ENCODE data around the gene IL17C. TPM values are rescaled to one million over a fixed set of nuclear protein-coding genes. Genes with fewer than 3 reads are reported as not detected.
A peak's percentile ranks its signal among the peaks of the same experiment; 100 is the strongest.
"Not testable (repeated sequence)": the region's sequence is repeated elsewhere in the genome, so short reads cannot be mapped to it uniquely, and the experiment has no call there.

The IL17C gene
- total RNA-seq, 1 experiment from 2014 or later: not detected

DNA sequence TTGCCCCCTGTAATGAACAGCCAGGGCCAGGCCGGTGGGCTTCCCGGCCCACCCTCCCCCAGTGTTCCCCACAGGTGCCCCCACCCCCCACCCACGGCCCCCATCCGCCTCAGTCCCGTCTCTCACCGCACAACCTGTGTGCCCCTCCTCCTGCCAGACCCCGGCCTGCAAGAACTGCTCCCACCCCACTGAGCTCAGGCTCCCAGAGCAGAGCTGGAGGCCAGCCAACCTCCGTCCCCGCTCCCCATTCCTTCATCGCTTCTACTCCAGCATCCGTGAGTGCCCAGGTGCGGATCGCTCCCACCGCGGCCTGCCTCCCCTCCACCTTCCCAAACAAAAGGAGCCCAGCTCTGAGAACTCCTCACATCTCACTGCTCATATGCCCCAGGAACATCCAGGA, 20.3 kb downstream of the IL17C start:
- no peak for DNase-seq (ENCODE audit: low read depth)

DNA sequence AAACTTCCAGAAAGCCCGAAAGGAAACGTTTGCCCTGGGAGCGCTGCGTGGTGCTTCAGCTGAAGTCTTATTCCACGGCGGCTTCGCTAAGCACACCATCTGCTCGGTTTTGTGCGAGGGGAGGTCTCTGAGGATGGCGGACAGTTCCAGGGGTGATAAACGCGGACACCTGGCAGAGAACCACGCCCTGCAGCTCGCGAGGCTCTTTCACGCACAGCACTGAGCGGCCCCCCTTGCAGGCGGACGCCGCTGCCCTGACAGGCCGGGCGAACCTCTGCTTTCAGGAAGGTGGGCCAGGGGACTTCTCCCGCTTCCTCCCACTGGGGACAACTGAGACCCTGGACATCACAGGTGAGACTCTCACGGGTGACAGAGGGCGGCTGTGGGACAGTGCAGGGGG, 20.8 kb downstream of the IL17C start:
- no peak for DNase-seq (ENCODE audit: low read depth)

- no peak for DNase-seq (ENCODE audit: low read depth)
These were observed 23.1 kb downstream of the IL17C start for GRCh38 chr16:88661468-88661867.

DNA sequence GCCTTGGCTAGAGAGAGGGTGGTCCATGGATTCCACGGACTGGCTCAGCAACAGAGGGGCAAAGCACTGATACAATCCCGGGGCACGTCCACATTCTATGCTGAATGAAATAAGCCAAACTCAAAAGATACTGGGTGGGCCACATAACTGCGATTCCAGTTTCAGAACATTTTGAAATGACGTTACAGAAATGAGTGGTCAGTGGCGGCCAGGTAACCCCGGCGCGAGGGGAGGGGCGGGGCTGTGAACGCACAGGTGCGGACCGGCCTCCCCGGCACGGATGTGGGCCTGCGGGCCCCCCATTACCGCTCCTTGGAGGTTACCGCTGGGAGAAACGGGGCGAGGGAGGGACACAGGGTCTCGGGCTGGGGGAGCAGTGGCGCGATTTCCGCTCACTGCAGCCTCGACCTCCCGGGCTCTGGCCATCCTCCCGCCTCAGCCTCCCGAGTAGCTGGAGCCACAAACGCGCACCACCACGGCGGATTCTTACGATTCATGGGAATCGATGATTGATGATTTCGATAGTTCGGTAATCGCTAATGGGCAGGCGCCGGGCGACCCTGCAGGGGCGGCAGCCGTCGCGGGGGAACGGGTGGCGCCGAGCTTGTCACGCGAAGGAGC, 24.0 kb downstream of the IL17C start:
- DNase-seq (ENCODE audit: low read depth): no peak

DNA sequence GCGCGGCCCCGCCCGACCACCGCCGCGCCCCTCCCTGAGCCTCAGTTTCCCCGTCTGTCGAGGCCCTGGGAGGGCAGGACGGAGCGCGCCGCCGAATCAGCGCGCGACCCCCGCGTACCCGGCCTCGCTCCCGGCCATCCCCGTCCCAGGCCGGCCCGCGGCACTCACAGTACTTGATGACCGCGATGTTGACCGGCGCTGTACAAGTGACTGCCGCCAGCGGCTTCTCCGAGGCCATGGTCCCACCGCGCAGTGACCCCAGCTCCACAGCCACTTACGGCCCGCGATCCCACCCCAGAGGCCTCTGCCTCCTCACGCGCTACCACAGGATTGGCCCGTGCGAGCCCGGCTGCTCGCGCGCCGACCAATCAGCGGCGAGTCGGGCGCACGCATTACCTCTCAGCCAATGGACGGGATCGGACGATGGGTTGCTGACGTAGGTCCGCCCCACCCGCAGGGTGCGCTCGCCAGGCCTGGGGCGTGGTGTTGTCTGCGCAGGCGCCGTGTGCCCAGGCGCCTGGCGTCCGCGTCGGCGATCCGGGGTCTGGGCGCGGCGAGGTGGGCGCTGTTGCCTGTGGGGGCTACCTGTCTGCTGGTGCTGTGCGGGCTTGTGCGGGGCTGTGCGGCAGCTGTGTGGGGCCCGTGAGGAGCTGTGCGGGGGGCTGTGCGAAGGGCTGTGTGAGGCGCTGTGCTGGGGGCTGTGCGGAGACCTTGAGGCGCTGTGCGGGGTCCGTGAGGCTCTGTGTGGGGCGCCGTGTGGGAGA, 24.7 kb downstream of the IL17C start, which contains the start of gene MVD:
MVD (minus strand) TSS at position 249 of the 764 bp plus-strand sequence; CDS start at position 238, 11 bp downstream.
- peak; percentile 99 for DNase-seq (ENCODE audit: low read depth)

DNA sequence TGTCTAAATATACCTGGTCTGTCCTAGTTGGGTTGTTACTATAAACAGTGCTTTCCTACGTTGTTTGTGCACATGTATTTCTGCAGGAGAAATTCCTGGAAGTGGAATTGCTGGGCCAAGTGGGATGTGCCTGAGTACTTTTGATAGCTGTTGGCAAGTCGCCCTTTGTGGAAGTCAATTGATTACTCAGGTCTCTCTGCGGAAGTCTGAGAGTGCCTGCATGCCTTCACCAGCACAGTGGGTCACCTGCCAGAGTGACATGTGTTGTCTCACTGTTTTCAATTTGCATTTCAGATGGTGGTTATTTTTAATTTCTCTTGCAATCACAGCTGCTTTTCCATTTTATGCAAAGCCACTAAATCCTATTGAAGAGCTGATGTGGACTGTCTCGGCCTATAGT, 26.8 kb downstream of the IL17C start:
- DNase-seq (ENCODE audit: low read depth): no peak

DNA sequence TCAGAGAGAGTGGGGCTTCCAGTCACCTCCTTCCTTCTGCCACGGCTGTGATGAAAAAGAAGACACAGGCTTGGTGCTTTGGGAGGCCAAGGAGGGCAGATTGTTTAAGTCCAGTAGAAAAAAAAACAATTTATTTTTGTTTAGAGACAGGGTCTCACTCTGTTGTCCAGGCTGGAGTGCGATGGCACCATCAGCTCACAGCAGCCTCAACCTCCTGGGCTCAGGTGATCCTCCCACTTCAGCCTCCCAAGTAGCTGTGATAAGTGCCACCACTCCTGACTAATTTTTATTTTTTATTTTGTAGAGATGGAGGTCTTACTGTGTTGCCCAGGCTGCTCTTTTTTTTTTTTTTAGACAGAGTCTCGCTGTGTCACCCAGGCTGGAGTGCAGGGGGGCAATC, 27.2 kb downstream of the IL17C start:
- no peak for DNase-seq (ENCODE audit: low read depth)

GRCh38 chr16:88667461-88667860, 29.1 kb downstream of the IL17C start:
- DNase-seq (ENCODE audit: low read depth): no peak

DNA sequence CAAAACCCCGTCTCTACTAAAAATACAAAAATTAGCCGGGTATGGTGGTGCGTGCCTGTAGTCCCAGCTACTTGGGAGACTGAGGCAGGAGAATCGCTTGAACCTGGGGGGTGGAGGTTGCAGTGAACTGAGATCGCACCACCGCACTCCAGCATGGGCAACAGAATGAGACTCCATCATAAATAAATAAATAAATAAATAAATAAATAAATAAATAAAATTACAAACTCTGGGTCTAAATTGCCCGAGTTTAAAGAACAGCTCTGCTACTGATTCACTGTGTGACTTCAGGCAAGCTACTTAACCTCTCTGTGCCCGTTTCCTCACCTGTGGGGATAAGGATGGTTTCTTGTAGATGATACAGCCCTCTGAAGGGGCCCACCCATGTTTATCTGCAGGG, 31.1 kb downstream of the IL17C start:
- not testable (repeated sequence) for DNase-seq (ENCODE audit: low read depth)

DNA sequence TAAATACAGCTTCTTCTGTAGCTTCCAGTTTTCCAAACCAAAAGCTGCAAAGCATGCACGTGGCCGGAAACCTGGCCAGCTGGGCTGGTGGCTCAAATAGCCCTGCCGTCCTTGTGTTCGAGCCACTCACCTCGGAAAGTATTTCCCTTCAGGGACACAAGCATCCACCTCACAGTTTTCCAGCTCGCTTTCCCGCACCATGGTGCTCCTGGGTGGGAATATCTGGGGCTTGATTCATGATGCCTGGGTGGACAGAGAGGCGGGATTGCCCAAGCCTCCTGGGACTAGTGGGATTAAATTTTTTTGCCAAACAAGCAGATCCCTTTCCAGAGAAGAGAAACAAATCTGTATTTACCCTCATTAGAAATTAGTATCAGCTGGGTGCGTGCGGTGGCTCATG, 31.6 kb downstream of the IL17C start:
- DNase-seq (ENCODE audit: low read depth): no peak

DNA sequence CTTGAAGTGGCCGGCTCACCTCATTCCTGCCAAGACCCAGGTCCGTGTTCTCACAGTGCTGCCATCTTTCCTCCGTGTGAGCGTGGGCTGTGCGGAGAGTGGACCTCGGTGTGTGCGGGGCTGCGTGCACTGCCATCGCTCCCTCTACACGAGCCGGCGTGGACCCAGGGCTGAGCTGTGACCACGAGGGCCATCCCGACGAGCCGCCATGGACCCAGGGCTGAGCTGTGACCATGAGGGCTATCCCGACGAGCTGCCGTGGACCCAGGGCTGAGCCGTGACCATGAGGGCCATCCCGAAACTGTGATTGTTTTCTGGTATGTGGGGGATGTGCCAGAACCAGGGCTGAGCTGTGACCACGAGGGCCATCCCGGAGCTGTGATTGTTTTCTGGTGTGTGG, 33.4 kb downstream of the IL17C start:
- no peak for DNase-seq (ENCODE audit: low read depth)

GRCh38 chr16:88672776-88673175, 34.4 kb downstream of the IL17C start:
- no peak for DNase-seq (ENCODE audit: low read depth)

GRCh38 chr16:88673716-88674379, 35.5 kb downstream of the IL17C start:
- DNase-seq (ENCODE audit: low read depth): no peak

DNA sequence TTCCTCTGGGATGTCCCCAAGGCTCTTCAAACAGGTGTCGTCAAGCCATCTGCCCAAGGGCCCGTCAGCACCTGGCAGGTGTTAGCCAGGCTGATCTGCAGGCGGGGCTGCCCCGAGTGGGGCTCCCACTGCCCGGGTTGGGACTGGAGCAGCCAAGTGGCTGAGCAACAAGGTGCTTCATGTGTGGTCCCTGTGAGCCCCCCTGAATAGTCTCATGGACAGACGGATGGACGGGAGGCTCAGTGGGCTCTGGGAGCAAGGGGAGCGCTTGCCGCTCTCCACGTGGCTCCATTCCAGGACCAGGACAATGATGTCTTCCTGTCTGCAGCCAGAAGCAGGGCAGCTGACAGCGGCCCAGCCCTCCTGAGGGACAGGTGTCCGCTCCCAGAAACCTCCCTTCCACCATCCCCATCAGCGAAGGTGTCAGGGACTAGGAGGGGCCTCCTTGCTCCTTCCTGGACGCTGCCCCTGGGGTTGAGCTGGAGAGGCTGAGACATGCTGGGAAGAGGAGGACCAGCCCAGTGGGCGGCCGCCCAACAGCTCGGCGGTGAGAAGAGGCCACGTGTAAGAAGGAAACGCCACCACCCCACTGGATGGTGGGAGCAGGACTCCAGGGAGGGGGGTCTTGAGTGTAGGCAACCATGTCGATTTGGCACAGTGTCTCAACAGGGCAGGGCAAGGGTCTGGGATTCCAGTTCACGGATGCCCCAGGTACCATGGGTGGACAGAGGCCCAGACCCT, 38.3 kb downstream of the IL17C start:
- no peak for DNase-seq (ENCODE audit: low read depth)

DNA sequence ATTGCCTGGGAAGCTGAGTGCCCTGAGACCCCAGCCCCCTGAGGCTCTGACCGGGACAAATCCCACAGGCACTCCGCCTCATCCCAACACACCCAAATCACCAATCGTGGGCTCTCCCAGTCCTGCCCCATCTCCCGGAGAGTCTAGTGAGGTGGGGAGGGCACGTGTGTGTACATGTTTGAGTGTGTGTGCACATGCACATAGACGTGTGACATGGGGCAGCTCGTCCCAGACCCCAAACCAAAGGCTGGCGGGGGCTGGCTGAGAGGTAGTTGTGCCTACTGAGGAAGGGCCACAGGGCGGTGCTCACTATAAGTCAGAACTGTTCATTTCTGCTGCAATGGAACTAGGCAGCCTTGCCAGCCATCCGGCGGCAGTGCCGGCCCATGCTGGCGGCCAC, 39.3 kb downstream of the IL17C start:
- no peak for DNase-seq (ENCODE audit: low read depth)

DNA sequence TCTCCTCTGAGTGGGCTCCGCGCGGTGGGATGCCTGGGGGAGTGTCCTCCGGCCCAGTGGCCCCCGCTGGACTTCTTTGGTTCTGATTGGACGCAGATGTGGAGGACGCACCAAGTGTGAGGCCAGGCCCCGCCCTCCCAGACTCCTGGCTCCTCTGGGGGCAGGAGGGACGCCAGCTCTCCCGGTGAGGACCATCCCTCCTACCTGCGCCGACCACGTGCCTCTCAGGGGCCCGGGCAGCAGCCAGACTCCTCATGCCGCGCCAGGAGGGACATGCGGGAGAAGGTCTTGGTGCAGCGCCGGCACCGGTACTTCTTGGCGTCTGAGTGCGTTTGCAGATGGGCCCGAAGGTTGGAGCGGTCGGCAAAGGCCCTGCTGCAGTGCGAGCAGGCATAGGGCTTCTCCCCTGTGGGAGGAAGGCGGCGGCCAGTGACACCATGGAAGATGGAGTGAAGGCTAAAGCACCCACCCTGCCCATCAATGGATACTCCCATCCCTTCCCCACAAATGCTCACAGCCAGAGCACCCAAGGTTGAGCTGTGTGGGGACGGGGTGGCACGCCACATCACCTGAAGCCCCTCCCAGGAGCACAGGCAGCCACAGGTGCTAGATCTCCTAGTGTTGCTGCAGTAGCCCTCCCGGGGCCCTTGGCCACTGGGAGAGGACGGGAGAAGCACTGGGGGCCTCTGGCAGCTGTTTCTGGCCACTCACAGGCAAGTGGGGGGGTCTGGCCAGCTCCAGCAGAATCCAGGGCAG, 40.0 kb downstream of the IL17C start:
- DNase-seq (ENCODE audit: low read depth): no peak

GRCh38 chr16:88680554-88681083, 42.2 kb downstream of the IL17C start:
- DNase-seq (ENCODE audit: low read depth): no peak

- DNase-seq (ENCODE audit: low read depth): no peak
These were observed 42.8 kb downstream of the IL17C start for GRCh38 chr16:88681084-88681680.

DNA sequence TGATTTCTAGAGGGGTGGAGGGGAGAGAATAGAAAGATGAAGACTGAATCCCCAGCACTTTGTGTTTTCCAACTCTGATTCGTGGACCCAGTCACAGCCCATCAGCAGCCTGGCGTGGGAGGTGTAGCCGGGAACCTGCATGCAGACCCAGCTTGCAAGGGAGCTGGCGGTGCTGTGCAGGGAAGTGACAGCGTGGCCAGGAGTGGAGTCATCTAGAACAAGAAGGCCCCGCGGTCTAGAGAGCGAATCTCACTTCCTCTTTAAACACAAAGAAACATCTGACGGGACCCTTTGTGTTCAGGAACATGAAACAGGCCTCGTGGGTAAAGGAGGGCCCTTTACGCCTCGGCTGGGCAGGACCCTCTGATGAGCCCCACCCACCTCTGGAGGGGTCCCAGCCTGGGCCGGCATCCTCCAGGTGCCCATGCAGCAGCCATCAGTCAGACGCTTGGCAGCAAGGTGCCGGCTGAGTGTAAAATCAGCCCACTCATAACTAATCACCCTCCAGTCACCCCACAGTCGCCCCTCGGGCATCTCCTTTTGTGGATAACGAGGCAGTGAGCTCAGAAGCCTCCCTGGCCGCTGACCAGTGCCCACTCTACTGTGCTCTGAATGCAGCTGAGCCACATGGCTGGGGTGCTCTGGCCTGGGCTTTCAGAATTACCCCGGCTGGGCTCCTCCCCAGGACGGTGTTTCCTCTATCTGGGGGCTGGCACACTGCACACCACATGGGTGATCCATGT, 43.5 kb downstream of the IL17C start:
- no peak for DNase-seq (ENCODE audit: low read depth)

GRCh38 chr16:88684569-88685155, 46.3 kb downstream of the IL17C start:
- DNase-seq (ENCODE audit: low read depth): no peak

Measured in Daoy (cell line).